Measurements from ENCODE around the gene SPO11. TPM values are rescaled to one million over a fixed set of nuclear protein-coding genes. Genes with fewer than 3 reads are reported as not detected.

SPO11 gene
- total and polyA plus RNA-seq, 2 of the 13 experiments (the other 11 are each of a cell fraction or from before 2014, with no cell fraction given): not detected

DNA sequence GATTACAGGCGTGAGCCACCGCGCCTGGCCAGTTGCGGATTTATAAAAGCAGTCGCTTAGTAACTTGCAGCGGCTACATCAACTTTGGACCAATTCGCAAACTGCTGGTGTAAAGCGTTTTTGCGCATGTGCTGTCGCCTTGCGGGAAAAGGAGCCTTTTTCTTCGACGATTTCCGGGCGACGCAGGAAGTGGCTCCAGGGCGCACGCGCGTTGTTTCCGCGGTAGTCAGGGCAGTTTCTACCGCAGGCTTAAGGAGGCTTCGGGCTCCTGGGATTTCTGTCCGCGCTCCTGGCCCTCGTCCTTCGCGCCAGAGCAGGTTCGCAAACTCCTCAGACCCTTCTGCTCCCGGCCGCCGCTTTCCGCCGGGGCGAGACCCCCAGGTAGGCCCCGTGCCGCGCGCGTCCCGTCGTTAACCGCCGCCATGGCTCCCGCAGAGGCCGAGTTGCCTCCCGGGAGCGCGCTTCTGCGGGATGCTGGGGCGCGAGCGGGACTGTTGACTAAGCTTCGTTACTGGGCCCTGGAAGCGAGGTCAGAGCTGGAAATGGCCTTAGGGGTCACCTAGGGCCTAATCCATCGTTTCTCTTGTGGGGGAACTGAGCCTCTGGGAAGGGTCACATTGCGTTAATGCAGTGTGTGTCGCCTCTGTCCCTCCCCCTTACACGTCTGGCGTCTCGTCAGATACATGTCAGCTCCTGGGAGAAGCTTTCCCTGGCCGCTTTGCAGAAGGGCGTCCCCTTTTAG, 21.6 kb downstream of the SPO11 start, which contains the start of gene RAE1 (continued):
- TF ChIP-seq ZNF407 (CRISPR knock-in tag; IDR thresholded peaks at IDR 0.05; ENCODE audit: not compliant biosample characterization) (peak; percentile 80), MAFF (IDR thresholded peaks at IDR 0.05; ENCODE audit: low read depth, low read length) (peak; percentile 35; the same call in 1 of the 2 replicates), MLX (CRISPR knock-in tag; IDR thresholded peaks at IDR 0.05) (no peak), JUN (CRISPR knock-in tag; IDR thresholded peaks at IDR 0.05) (peak; percentile 78; the same call in 1 of the 2 replicates), MAFG (CRISPR knock-in tag; IDR thresholded peaks at IDR 0.05) (no peak), DDIT3 (CRISPR knock-in tag; IDR thresholded peaks at IDR 0.05) (no peak), ZNF572 (CRISPR knock-in tag; IDR thresholded peaks at IDR 0.05) (peak; percentile 95), ZNF850 (CRISPR knock-in tag; conservative IDR thresholded peaks at IDR 0.05) (peak; percentile 75; the same call in 1 of the 2 replicates), RXRA (CRISPR knock-in tag; IDR thresholded peaks at IDR 0.05) (peak; percentile 83; the same call in 1 of the 2 replicates), FOXA1 (IDR thresholded peaks at IDR 0.05) (no peak), FOXA1 (CRISPR knock-in tag; IDR thresholded peaks at IDR 0.05) (no peak), ZNF367 (CRISPR knock-in tag; IDR thresholded peaks at IDR 0.05; ENCODE audit: borderline replicate concordance) (no peak)
- TF ChIP-seq, protein P1, sequence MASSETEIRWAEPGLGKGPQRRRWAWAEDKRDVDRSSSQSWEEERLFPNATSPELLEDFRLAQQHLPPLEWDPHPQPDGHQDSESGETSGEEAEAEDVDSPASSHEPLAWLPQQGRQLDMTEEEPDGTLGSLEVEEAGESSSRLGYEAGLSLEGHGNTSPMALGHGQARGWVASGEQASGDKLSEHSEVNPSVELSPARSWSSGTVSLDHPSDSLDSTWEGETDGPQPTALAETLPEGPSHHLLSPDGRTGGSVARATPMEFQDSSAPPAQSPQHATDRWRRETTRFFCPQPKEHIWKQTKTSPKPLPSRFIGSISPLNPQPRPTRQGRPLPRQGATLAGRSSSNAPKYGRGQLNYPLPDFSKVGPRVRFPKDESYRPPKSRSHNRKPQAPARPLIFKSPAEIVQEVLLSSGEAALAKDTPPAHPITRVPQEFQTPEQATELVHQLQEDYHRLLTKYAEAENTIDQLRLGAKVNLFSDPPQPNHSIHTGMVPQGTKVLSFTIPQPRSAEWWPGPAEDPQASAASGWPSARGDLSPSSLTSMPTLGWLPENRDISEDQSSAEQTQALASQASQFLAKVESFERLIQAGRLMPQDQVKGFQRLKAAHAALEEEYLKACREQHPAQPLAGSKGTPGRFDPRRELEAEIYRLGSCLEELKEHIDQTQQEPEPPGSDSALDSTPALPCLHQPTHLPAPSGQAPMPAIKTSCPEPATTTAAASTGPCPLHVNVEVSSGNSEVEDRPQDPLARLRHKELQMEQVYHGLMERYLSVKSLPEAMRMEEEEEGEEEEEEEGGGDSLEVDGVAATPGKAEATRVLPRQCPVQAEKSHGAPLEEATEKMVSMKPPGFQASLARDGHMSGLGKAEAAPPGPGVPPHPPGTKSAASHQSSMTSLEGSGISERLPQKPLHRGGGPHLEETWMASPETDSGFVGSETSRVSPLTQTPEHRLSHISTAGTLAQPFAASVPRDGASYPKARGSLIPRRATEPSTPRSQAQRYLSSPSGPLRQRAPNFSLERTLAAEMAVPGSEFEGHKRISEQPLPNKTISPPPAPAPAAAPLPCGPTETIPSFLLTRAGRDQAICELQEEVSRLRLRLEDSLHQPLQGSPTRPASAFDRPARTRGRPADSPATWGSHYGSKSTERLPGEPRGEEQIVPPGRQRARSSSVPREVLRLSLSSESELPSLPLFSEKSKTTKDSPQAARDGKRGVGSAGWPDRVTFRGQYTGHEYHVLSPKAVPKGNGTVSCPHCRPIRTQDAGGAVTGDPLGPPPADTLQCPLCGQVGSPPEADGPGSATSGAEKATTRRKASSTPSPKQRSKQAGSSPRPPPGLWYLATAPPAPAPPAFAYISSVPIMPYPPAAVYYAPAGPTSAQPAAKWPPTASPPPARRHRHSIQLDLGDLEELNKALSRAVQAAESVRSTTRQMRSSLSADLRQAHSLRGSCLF (CRISPR knock-in tag; IDR thresholded peaks at IDR 0.05; ENCODE audit: borderline replicate concordance): no peak
